HepG2 (cell line): ENCODE data around the gene ACSBG1. TPM values are rescaled to one million over a fixed set of nuclear protein-coding genes. Genes with fewer than 3 reads are reported as not detected.

Experiments
- ATAC-seq: fragments of 200-7000 bp; cut with Tn5 transposase; 3 replicates; pipeline ENCODE4 v1.9.1; 2020; ENCODE audit warnings: mild to moderate bottlenecking, moderate library complexity
- BruUV-seq: library from RNA; stranded (reverse); fragments of 400-500 nt; replicated peaks from 2 replicates; lab custom pipeline; 2021; lab: Mats Ljungman, UMichigan
- CTCF ChIA-PET: fragments of 300-600 bp; formaldehyde crosslinking; extraction: SDS; loops from one replicate; lab custom pipeline; 2021; ENCODE audit warnings: low total read pairs, inconsistent platforms, low intra/inter-chr PET ratio; lab: Yijun Ruan, JAX
- POLR2A ChIA-PET: fragments of 350-600 bp; sonication (Branson Sonifier 250); formaldehyde crosslinking; loops from one replicate; lab custom pipeline; 2020; ENCODE audit warnings: antibody characterized with exemption, inconsistent platforms; lab: Yijun Ruan, JAX
- DNase-seq: peaks from one replicate; pipeline ENCODE4 v3.0.0-alpha.2; 2015; ENCODE audit warnings: low spot score
- FAIRE-seq: peaks from 3 replicates; lab custom pipeline; 2011; peaks lifted over from hg19 to GRCh38; lab: Jason Lieb, UNC
- H2AFZ ChIP-seq: one replicate; pipeline ENCODE4 v1.6.1; 2011; ENCODE audit warnings: low read length, inconsistent platforms
- H3K27ac ChIP-seq: fragments of 300-600 bp; 3 replicates; pipeline ENCODE4 v1.8.0; 2011; ENCODE audit warnings: mixed run types, mild to moderate bottlenecking, mixed read lengths, low read length, inconsistent platforms; ENCODE audit not compliant: insufficient read depth; ENCODE audit errors: extremely low read length
- H3K27me3 ChIP-seq, 2 experiments: fragments of 200-600 bp in 1 of 2; 2 replicates in 1 of 2; 3 replicates in 1 of 2; pipeline versions ENCODE4 v1.6.0 to v1.8.0; 2011; ENCODE audit warnings: low read length in 2 of 2, mild to moderate bottlenecking in 2 of 2, moderate library complexity in 2 of 2, inconsistent platforms in 1 of 2; ENCODE audit not compliant: insufficient read depth in 2 of 2, control insufficient read depth in 1 of 2
- H3K36me3 ChIP-seq, 2 experiments: fragments of 200-600 bp in 1 of 2; replicated peaks in 1 of 2; 2 replicates in 1 of 2; 3 replicates in 1 of 2; pipeline versions ENCODE4 v1.5.1 to v1.8.0; 2011; ENCODE audit warnings: low read length in 2 of 2, inconsistent platforms in 1 of 2; ENCODE audit not compliant: insufficient read depth in 2 of 2, control insufficient read depth in 1 of 2
- H3K4me1 ChIP-seq: 2 replicates; pipeline ENCODE4 v1.5.1; 2012; ENCODE audit warnings: low read length, inconsistent platforms; ENCODE audit not compliant: insufficient read depth
- H3K4me2 ChIP-seq: 2 replicates; pipeline ENCODE4 v1.6.0; 2011; ENCODE audit warnings: low read depth, low read length, inconsistent platforms
- H3K4me3 ChIP-seq, 3 experiments: fragments of 200-600 bp in 1 of 3; sonication (generic), shearing (Covaris generic) in 1 of 3; replicated peaks in 1 of 3; 2 replicates each; pipeline ENCODE4 v1.5.1; 2011 to 2016; ENCODE audit warnings: low read length in 3 of 3, inconsistent platforms in 2 of 3, low read depth in 2 of 3, mild to moderate bottlenecking in 2 of 3, control low read depth in 1 of 3, mixed read lengths in 1 of 3; ENCODE audit not compliant: insufficient read depth in 1 of 3
- H3K79me2 ChIP-seq: one replicate; pipeline ENCODE4 v1.6.1; 2011; ENCODE audit warnings: low read length, inconsistent platforms; ENCODE audit not compliant: insufficient read depth
- H3K9ac ChIP-seq: 2 replicates; pipeline ENCODE4 v1.6.0; 2011; ENCODE audit warnings: mild to moderate bottlenecking, low read depth, low read length, inconsistent platforms; ENCODE audit not compliant: insufficient read depth
- H3K9me3 ChIP-seq: 2 replicates; pipeline ENCODE4 v1.5.1; 2012; ENCODE audit warnings: mild to moderate bottlenecking, low read length
- H4K20me1 ChIP-seq: 2 replicates; pipeline ENCODE4 v1.6.0; 2011; ENCODE audit warnings: inconsistent platforms, mild to moderate bottlenecking, low read length, moderate library complexity; ENCODE audit not compliant: insufficient read depth
- CREBL2 ChIP-seq: sonication (generic); formaldehyde crosslinking; IDR thresholded peaks from 2 replicates; pipeline ENCODE4 v1.8.1; 2023; ENCODE audit warnings: missing genetic modification reagents, mild to moderate bottlenecking, borderline replicate concordance
- CREM ChIP-seq, 2 experiments: sonication (generic) in 1 of 2; formaldehyde crosslinking in 1 of 2; IDR thresholded peaks; 2 replicates each; pipeline versions ENCODE4 v1.4.0 to v1.6.1; 2016 to 2020; ENCODE audit warnings: antibody characterized with exemption in 1 of 2, mild to moderate bottlenecking in 1 of 2, missing genetic modification reagents in 1 of 2
- MAF1 ChIP-seq: sonication (generic); formaldehyde crosslinking; IDR thresholded peaks from 2 replicates; pipeline ENCODE4 v1.5.0; 2020; ENCODE audit warnings: missing genetic modification reagents, borderline replicate concordance
- MBD4 ChIP-seq: IDR thresholded peaks from 2 replicates; pipeline ENCODE4 v1.6.1; 2012; ENCODE audit warnings: low read length, inconsistent platforms, borderline replicate concordance
- NKX3-1 ChIP-seq: sonication (generic); formaldehyde crosslinking; IDR thresholded peaks from 2 replicates; pipeline ENCODE4 v1.5.0; 2020; ENCODE audit warnings: missing genetic modification reagents
- RELA ChIP-seq: sonication (generic); formaldehyde crosslinking; IDR thresholded peaks from 2 replicates; pipeline ENCODE4 v1.4.0; 2020; ENCODE audit warnings: missing genetic modification reagents
- TRIM22 ChIP-seq: fragments of 450-650 bp; IDR thresholded peaks from 2 replicates; pipeline ENCODE4 v1.6.1; 2017
- ZBTB21 ChIP-seq: sonication (generic); formaldehyde crosslinking; IDR thresholded peaks from 2 replicates; pipeline ENCODE4 v1.4.0; 2020; ENCODE audit warnings: missing genetic modification reagents
- ZFP36 ChIP-seq: fragments of 150-350 bp; IDR thresholded peaks from 2 replicates; pipeline ENCODE4 v1.6.1; 2018; ENCODE audit warnings: borderline replicate concordance, low read length, low read depth; ENCODE audit not compliant: partially characterized antibody
- ZNF772 ChIP-seq: sonication (generic); formaldehyde crosslinking; IDR thresholded peaks from 2 replicates; pipeline ENCODE4 v1.5.0; 2020; ENCODE audit warnings: mild to moderate bottlenecking, missing genetic modification reagents
- WGBS: methylation state at CpG from one replicate; pipeline ENCODE4 v1.1.6; 2017; ENCODE audit warnings: low lambda C conversion rate; 5-methylcytosine and 5-hydroxymethylcytosine counted together
- in situ Hi-C: cut with HindIII; loops from 2 replicates; pipeline ENCODE4 v1.10.0; 2017; ENCODE audit warnings: low pct_unique_long_range_greater_than_20kb; ENCODE audit not compliant: extremely low pct_ligation_motif_present
- intact Hi-C: fragments of 100-400 bp; cut with micrococcal nuclease; formaldehyde crosslinking; loops from one replicate; pipeline ENCODE4 v1.10.0; 2022; ENCODE audit not compliant: unreplicated experiment
- polyA plus RNA-seq, 8 experiments: library from polyadenylated mRNA; depleted of rRNA in 3 of 8; stranded (reverse) in 7 of 8; unstranded in 1 of 8; fragments of >200 nt; fragmentation: Illumina TruSeq in 4 of 8; extraction: Trizol in 4 of 8; gene quantifications; 2 replicates each; pipeline versions ENCODE4 v1.2.1 to v1.2.3, GENCODE V29; 2011 to 2016; ENCODE audit warnings: low read depth in 4 of 8, missing spikeins in 1 of 8, mixed read lengths in 1 of 8; ENCODE audit not compliant: insufficient read depth in 1 of 8
- total RNA-seq, 5 experiments: library from RNA; depleted of rRNA; stranded (reverse); fragments of >200 nt; fragmentation: Illumina TruSeq; extraction: Trizol; gene quantifications; 2 replicates each; pipeline ENCODE4 v1.2.3, GENCODE V29; 2016; ENCODE audit warnings: low read depth in 1 of 5
- TF ChIP-seq, protein P1 (sequence below): sonication (generic); formaldehyde crosslinking; IDR thresholded peaks from 2 replicates; pipeline ENCODE4 v1.4.0; 2020; ENCODE audit warnings: missing genetic modification reagents; ENCODE audit errors: not compliant biosample characterization
- TF ChIP-seq, protein P2 (sequence below): sonication (generic); formaldehyde crosslinking; IDR thresholded peaks from 2 replicates; pipeline ENCODE4 v1.5.1; 2020; ENCODE audit warnings: mild to moderate bottlenecking, missing genetic modification reagents, borderline replicate concordance

Gene ACSBG1
- total and polyA plus RNA-seq, 2 of the 13 experiments (the other 11 are each of a cell fraction or from before 2014, with no cell fraction given) = 0.35 to 0.81 TPM

DNA sequence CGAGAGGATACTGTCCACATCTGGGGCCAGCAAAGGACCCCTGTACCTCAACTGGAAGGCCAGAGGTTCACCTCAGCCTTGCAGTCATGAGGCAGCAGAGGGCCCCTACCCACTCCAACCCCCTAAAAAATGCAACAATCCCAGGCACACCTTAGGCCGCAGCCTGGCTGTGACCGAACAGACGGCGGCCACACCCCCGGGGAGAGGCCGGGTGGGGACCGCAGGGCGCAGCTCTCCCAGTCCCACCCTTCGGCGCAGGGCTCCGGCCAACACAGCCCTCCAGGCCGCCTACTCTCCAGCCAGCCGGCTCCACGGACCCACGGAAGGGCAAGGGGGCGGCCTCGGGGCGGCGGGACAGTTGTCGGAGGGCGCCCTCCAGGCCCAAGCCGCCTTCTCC is 29.5 kb upstream of the ACSBG1 start (continued):
- TF ChIP-seq ZNF772 (CRISPR knock-in tag) = no peak
- TF ChIP-seq MBD4 = no peak
- TF ChIP-seq RELA (CRISPR knock-in tag) = no peak
- TF ChIP-seq CREM (IDR thresholded peaks at IDR 0.05) = no peak
- TF ChIP-seq CREM (CRISPR knock-in tag; IDR thresholded peaks at IDR 0.05) = no peak
- no peak for TF ChIP-seq TRIM22
- TF ChIP-seq, all 625 proteins: peak for 0

DNA sequence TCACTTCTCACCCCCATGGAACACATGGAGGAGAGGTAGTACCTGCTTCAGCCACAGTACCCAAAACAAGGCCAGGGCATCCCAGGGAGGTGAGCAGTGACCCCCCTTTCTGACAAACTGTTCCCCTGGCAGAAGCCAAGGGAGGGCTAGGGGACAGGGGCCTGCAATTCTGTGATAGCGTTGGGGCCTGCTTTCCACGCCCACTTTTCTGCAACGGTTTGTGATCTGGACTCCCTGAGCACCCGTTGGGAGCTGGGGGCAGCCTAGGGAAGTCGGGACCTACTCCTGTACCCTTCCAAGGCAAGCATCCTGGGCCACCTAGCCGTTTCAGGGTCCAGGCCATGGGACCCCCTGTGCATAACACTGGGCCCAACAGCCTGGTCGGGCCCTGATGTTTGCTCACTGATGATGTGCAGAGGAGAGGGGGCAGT is 29.0 kb upstream of the ACSBG1 start:
- DNase-seq (no peak), ATAC-seq (no peak; the same call in 2 of the 3 replicates), FAIRE-seq (no peak)
- in situ Hi-C loops = no loop called here
- Histone ChIP-seq H3K9ac (no peak overlapping the region), H2AFZ (no peak overlapping the region), H3K4me2 (no peak overlapping the region), H3K4me3 (no peak overlapping the region), H4K20me1 (no peaks in the 10 kb centered on the region), H3K36me3 (no peaks in the 10 kb centered on the region), H3K27ac (no peak overlapping the region), H3K4me1 (no peaks in the 10 kb centered on the region), H3K9me3 (no peaks in the 10 kb centered on the region), H3K79me2 (no peaks in the 10 kb centered on the region), H3K27me3 (peaks cover 0 to 25% of the 10 kb centered on the region in 2 experiments; a peak in 1 of 5 replicates)
- intact Hi-C loops = no loop called here
- CTCF ChIA-PET = no interaction called here
- TF ChIP-seq NKX3-1 (CRISPR knock-in tag) (no peak), MAF1 (CRISPR knock-in tag) (no peak), CREBL2 (CRISPR knock-in tag) (no peak), ZFP36 (no peak), ZBTB21 (CRISPR knock-in tag) (no peak)
- TF ChIP-seq, protein P1, sequence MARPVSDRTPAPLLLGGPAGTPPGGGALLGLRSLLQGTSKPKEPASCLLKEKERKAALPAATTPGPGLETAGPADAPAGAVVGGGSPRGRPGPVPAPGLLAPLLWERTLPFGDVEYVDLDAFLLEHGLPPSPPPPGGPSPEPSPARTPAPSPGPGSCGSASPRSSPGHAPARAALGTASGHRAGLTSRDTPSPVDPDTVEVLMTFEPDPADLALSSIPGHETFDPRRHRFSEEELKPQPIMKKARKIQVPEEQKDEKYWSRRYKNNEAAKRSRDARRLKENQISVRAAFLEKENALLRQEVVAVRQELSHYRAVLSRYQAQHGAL (CRISPR knock-in tag) = no peak
- TF ChIP-seq, protein P2, sequence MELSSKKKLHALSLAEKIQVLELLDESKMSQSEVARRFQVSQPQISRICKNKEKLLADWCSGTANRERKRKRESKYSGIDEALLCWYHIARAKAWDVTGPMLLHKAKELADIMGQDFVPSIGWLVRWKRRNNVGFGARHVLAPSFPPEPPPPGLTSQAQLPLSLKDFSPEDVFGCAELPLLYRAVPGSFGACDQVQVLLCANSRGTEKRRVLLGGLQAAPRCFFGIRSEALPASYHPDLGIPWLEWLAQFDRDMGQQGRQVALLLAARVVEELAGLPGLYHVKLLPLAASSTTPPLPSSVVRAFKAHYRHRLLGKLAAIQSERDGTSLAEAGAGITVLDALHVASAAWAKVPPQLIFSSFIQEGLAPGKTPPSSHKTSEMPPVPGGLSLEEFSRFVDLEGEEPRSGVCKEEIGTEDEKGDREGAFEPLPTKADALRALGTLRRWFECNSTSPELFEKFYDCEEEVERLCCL = no peak
- no TSS peak for BruUV-seq
- WGBS = no CpG with 5 or more reads among the region's 7 CpGs
- POLR2A ChIA-PET = no interaction called here
